GM21576 (cell line): ENCODE results near the gene SHROOM2.

ENCODE experiments used
- ATAC-seq: cut with Tn5 transposase; IDR thresholded peaks from one replicate; pipeline ENCODE4 v1.9.1; 2021; ENCODE audit warnings: mild to moderate bottlenecking, moderate library complexity; ENCODE audit not compliant: unreplicated experiment

The SHROOM2 gene

DNA sequence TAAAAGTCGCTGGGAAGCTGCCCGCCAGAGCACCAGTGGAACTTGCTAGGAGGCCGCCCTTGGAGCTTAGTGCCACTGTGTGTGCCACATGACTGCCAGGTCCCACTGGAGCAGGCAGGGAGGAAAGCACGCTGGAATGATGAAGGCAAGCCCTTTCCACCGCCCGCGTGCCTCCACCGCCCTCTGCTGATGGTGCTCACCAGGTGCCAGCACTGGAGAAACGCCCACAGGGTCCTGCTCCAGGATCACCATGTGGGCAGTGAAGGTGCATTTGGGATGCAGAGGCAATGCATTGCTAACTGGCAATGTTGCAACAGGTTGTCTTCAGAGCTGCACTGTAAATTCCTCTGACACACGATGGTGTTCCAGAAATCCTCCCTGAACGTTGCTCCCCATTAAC, 76.3 kb downstream of the SHROOM2 start:
- ATAC-seq: no peak

- ATAC-seq: no peak
Measured at GRCh38 chrX:9862953-9863352, 76.7 kb downstream of the SHROOM2 start.

GRCh38 chrX:9864011-9864410, 77.8 kb downstream of the SHROOM2 start:
- ATAC-seq: no peak

DNA sequence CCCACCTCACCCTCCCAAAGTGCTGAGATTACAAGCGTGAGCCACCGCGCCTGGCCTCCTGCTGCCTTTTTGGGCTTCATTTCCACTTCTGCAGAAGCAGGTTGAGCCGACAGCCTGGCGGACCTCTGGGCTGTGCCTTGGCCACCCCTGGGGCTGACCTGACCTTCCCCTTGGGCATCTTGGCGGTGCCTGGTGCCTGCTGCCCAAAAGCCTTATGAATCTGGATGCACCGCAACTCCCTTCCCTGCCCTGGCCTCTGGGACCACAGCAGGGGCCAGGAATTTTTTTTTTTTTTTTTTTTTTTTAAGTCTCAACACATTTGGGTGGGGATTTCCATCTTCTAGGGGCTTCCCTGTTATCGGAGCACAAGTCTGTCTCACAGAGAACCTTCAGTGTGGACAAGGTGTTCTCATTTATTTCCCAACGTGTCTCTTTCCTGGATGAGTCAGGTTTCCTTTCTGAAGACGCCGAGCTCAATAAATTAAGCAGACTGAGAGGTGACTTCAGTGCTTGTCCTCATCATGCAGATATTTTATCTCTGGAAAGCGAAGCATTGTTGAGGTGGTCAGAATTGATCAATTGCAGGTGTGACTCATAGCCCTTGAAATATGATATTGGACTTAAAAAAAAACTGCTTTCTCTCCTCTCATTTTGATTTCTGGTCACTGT, 79.7 kb downstream of the SHROOM2 start:
- ATAC-seq: no peak

DNA sequence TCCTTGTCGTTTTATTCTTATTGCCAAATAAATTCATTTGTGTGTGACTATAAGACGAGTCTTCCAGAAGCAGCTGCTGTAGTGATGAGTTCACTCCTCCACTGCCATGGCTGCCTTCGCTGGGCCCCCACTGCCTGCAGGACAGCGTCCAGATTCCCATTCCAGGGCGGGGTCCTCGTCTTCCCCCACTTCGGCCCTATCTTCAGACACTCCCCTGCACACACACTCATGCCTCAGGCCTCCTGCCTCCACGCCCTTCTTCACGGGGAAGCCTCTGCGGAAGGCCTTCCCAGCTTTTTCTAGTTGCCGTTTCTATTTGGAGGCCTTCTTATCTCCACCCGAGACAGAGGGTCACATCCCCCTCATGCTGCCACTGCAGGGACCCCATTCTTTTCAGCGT, 80.4 kb downstream of the SHROOM2 start:
- no peak for ATAC-seq

DNA sequence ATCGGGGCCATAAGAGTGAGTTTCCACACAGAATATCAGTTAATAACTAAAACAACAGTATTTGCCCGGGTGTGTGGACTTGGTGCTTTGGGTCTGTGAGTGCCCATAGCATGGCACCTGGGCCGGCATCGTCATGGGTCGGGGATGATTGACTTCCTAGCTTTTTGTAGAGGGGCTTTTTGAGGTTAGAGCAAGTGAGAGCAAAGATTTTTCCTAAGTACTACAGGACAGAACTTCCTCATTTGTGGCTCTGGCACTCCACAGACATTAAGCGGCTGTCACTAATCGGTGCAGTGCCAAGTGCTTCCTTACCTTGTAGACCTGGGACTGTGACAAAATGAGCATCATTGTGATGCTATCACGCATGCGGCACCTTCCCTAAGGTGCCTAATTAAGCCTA, 81.0 kb downstream of the SHROOM2 start:
- no peak for ATAC-seq

- ATAC-seq: no peak
Measured at GRCh38 chrX:9867753-9868152, 81.5 kb downstream of the SHROOM2 start.

- no peak for ATAC-seq
Measured at GRCh38 chrX:9871701-9872268, 85.6 kb downstream of the SHROOM2 start.

GRCh38 chrX:9873360-9873759, 87.1 kb downstream of the SHROOM2 start:
- no peak for ATAC-seq

- ATAC-seq: peak; percentile 88
Measured at GRCh38 chrX:9873952-9874351, 87.7 kb downstream of the SHROOM2 start.

DNA sequence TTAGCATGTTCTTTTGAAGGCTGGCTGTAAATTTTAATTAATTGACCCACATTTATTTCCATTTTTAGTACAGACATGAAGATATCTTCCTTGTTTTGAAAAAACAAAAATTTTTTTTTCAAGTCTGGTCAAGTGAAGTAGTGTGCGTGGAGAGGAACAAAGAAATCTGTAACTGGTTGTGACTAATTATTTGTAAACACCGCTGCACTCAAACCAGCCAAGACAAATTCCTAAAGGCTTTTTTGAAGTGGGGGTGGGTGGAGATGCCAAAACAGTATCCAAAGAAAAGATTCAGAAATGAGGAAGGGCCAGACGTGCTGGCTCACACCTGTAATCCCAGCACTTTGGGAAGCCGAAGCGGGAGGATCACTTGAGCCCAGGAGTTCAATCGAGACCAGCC, 88.3 kb downstream of the SHROOM2 start:
- no peak for ATAC-seq

- no peak for ATAC-seq
Measured at GRCh38 chrX:9875801-9876200, 89.6 kb downstream of the SHROOM2 start.

GRCh38 chrX:9876201-9876600, 90.0 kb downstream of the SHROOM2 start:
- ATAC-seq: no peak

GRCh38 chrX:9878146-9878820, 92.1 kb downstream of the SHROOM2 start:
- no peak for ATAC-seq

- ATAC-seq: no peak
Measured at GRCh38 chrX:9880237-9880636, 94.0 kb downstream of the SHROOM2 start.

GRCh38 chrX:9880870-9881269, 94.6 kb downstream of the SHROOM2 start:
- no peak for ATAC-seq

DNA sequence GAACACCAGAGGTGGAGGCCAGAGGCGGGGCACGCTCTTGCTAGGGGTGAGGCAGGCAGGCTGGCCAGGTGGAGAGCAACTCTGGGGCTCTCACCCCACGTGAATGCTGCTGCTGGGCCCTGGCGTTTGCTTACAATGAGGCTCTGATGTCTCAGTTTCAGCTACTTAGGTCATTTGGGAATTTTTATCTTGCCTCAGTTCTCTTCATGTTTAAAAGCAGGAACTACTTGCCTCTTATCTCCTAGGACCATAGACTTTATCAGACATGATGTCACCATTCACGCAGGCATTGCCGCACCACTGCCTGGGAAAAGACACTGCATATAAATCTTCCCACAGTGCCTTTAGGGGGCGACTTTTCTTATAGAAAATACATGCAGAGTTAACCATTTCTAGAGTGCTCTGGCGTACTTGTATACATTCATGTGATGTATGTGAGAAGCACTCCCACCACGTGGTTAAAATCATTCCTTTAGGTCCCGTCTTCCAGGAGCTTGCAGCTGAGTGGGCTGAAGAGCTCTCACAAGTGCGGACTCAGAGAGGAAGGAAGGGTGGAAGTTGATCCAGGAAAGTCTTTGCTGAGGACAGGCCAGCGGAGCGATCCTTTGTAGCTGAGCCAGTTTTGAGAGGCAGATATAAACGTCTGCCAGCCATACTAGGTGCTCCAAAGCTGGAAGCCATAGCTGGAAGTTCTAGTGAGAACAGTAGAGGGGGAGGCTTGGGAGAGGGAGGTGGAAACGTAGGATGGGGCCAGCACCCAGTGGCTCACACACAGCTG, 96.6 kb downstream of the SHROOM2 start:
- no peak for ATAC-seq

DNA sequence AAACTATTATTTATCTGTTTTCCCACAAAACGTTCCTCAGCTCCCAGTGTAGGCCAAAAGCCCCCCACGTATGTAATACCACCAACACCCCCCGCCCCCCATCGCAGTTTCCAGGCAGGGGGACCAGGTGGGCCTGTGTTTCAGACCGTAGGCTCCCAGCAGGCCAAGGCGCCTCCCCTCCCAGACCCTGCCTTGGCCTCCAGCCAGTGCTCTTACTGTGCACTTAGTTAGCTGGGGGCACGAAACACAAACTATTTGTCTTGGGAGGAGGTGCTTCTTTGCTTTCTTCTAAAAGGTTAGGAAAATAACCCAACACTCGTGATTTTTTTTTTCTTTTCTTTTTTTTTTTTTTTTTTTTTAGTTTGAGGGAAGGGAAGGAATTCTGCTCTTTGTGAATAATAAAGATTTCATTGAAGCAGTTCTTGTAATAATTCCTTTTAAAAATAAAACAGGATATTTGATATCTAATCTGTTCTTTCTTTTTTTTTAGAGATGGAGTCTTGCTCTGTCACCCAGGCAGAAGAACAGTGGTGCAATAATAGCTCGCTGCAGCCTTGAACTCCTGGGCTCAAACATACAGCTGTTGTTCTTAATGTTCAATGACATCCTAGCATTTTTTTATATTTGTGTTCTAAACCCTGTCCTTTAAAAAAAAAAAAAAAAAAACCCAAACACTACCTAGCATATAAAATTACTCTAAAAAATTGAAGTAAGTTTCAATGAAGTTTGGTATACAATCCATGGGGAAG, 98.0 kb downstream of the SHROOM2 start:
- no peak for ATAC-seq

DNA sequence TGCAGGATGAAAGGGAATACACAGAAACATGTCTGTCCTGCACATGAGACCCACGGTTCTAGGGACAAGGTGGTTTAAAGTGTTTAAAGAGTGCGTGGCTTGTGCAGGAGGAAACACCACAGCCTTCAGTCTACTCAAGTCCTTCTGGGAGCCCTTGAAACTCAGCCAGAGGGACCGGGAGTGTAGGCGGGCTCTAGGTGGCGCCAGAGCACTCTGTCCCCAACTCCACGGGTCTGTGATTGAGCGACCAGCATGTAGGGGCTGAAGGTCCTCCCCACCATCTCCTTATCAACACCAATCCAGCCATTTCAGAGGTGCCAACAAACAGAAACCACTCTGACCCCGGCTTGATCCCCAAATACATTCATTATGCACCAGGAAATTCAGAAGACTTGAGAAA, 98.9 kb downstream of the SHROOM2 start:
- peak; percentile 91 for ATAC-seq

DNA sequence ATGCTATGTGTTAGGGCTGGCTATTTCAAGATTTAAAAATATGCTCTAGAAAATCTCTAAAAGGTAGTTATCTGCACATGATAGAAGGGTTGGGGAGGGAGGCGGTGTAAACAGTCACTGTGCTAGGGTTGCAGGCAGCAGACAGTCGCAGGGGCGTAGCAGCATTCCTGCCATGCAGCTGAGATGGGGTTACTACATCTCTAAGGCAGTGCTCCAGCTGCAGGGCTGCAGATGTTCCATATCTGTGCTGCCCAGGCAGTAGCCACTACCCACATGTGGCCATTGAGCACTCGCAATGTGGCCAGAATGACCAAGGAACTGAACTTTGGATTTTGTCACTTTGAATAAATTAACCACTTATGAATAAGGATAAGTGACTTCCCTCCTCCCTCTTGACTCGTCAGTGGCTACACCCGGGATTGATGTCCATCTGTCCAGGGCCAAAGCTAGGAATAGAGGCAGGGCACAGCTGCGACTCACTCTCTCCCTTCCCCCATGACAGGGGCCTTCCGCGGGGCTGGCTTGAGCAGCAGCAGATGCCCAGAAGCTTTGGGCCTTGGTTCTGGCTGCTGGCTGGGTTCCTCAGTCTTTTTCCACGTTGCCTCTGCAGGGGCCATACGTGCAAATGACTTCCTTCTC, 101.5 kb downstream of the SHROOM2 start:
- ATAC-seq: no peak
